COR-L47 (cell line): ENCODE data around the gene CTDSPL2.
"Not testable (repeated sequence)": the region's sequence is repeated elsewhere in the genome, so short reads cannot be mapped to it uniquely, and the experiment has no call there.

Source experiments
- DNase-seq: peaks from one replicate; lab custom pipeline; 2025; lab: John Stamatoyannopoulos, UW

Gene CTDSPL2

GRCh38 chr15:44485880-44486279 is 58.5 kb downstream of the CTDSPL2 start:
- DNase-seq = no peak

GRCh38 chr15:44489464-44489863 is 62.0 kb downstream of the CTDSPL2 start:
- DNase-seq = no peak

GRCh38 chr15:44490622-44491021 is 63.2 kb downstream of the CTDSPL2 start:
- no peak for DNase-seq

GRCh38 chr15:44492040-44492439 is 64.6 kb downstream of the CTDSPL2 start:
- no peak for DNase-seq

GRCh38 chr15:44492672-44493071 is 65.2 kb downstream of the CTDSPL2 start:
- no peak for DNase-seq

- DNase-seq = no peak
Measured at GRCh38 chr15:44495562-44495961, 68.1 kb downstream of the CTDSPL2 start.

- no peak for DNase-seq
Measured at GRCh38 chr15:44500555-44500954, 73.1 kb downstream of the CTDSPL2 start.

GRCh38 chr15:44501768-44502366 is 74.4 kb downstream of the CTDSPL2 start:
- peak; percentile 5 for DNase-seq

GRCh38 chr15:44516436-44516835 is 89.0 kb downstream of the CTDSPL2 start:
- no peak for DNase-seq

GRCh38 chr15:44519537-44519936 is 92.1 kb downstream of the CTDSPL2 start:
- no peak for DNase-seq

- DNase-seq = no peak
Measured at GRCh38 chr15:44525018-44525417, 97.6 kb downstream of the CTDSPL2 start.

GRCh38 chr15:44527241-44527640 is 99.8 kb downstream of the CTDSPL2 start:
- no peak for DNase-seq

GRCh38 chr15:44529864-44530604 is 102.6 kb downstream of the CTDSPL2 start:
- no peak for DNase-seq

GRCh38 chr15:44530653-44531052 is 103.2 kb downstream of the CTDSPL2 start:
- DNase-seq = no peak

- DNase-seq = not testable (repeated sequence)
Measured at GRCh38 chr15:44532275-44532674, 104.8 kb downstream of the CTDSPL2 start.

GRCh38 chr15:44532689-44533088 is 105.3 kb downstream of the CTDSPL2 start:
- DNase-seq = no peak

- DNase-seq = no peak
Measured at GRCh38 chr15:44535092-44535491, 107.7 kb downstream of the CTDSPL2 start.

- DNase-seq = peak; percentile 31
Measured at GRCh38 chr15:44535523-44536301, 108.3 kb downstream of the CTDSPL2 start.

- DNase-seq = peak; percentile 95
Measured at GRCh38 chr15:44536302-44536961, 109.0 kb downstream of the CTDSPL2 start.

- peak; percentile 95 for DNase-seq
Measured at GRCh38 chr15:44536962-44537734, 109.7 kb downstream of the CTDSPL2 start, which contains the start of gene EIF3J. EIF3J (plus strand) TSS chr15:44537147; CDS start chr15:44537195, 48 bp downstream.

- DNase-seq = no peak
Measured at GRCh38 chr15:44537735-44538240, 110.4 kb downstream of the CTDSPL2 start.
